ENCODE data around the gene C11orf24.
"Not testable (repeated sequence)": the region's sequence is repeated elsewhere in the genome, so short reads cannot be mapped to it uniquely, and the experiment has no call there.

The C11orf24 gene

DNA sequence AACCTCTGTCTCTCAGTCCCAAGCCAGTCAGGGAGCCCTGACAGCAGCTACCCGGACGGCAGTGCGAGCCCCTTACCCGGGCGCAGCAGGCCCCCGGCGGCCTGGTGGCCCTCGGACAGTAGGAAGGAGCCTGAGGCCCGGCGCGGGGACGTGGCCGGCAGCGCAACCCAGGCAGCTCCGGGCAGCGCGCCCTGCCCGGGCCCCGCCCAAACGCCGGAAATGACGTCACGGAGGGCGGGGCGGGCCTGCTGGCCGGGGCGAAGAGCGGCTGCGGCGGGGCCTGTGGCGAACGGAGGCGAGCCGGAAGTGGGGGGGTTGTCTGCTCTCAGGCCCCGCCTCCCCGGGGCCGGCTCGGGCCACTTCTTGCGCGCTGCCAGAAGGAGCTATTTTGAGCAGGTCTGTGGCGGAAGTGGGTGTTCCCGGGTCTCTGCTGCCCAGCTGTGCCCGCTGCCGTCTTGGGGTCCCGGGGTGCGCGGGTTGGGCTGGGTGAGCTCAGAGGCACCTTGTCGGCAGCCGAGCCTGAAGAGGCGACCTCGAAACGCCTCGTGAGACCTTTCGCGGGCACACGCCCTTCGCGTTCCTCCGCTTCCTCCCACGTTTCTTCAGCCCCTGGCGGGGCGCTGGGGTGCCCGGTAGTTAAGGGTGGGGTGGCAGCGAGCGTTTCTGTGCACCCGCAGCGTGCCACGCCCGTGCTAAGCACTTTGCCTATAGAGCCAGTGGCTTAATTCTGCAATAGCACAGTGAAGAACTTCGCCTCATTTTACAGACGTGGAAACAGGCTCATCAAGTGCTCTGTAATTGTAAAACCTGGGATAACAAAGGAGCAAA is at the start of gene C11orf24:
Gene C11orf24, minus strand, starts transcription at position 193 of the 828 bp plus-strand sequence. CDS start 8,206 bp downstream, outside the sequence.
- peak; percentile 76 for DNase-seq

DNA sequence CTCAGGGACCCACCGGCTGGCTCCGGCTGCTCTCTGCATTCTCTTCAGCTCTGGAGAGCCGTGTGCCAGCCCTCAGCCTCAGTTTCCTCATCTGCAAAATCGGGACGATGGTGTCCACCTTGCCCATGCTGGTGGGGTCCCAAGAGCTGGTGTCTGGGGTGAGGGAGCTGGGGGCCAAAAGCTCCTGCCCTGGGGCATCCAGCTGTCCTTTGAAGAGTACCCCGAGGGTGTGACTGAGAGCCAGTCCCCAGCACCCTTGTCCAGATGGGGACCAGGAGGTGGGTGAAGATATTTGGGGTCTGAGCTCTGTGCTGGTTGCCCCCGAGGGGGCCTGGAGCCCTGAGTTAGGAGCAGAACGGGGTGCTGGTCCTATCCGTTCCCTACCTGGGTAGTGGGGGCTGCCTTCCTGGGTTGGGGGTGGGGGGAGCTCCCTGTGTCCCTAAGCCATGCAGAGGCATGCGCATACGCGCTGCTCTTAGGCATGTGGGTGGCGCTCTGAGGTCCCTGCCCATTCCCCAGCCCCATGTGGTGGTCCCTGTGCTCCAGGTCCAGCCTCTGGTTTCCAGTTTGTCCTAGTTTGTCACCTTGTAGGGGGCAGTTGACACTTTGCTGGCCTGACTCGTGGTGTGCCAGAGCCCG is 45.5 kb upstream of the C11orf24 start:
- no peak for DNase-seq

DNA sequence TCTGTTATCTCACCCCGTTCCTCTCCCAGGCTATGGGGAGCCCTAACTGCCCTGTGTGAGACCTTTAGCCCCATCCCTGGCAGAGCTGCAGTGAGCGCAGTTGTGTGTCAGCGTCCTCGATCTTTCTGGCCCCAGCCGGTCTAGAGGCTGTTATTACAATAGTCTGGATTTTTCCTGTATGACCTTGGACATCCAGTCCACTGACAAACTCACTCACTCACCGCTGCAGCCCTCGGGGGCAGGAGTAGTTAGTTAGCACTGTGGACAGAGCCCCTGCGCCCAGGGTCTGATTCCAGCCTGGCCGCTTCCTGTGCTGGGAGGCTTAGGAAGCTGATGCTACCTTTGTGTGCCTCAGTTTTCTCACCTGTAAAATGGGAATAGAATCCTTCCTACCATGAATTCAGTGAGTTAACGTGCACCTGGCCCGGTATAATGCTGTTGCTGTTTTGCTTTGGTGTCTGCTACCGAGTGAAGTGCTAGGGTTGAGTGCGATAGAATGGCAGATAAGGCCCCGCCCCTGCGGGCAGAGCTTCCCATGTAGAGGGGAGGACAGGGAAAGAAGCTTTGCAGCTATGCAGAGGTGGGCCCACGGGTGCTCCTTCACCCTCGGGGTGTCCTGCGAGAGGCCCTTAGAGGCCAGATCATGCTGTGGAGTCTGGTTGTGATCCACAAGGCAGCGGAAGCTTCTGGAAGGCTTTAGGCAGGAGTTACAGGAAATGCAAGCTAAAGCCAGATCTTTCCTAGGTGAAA is 43.6 kb upstream of the C11orf24 start:
- DNase-seq, result no peak

DNA sequence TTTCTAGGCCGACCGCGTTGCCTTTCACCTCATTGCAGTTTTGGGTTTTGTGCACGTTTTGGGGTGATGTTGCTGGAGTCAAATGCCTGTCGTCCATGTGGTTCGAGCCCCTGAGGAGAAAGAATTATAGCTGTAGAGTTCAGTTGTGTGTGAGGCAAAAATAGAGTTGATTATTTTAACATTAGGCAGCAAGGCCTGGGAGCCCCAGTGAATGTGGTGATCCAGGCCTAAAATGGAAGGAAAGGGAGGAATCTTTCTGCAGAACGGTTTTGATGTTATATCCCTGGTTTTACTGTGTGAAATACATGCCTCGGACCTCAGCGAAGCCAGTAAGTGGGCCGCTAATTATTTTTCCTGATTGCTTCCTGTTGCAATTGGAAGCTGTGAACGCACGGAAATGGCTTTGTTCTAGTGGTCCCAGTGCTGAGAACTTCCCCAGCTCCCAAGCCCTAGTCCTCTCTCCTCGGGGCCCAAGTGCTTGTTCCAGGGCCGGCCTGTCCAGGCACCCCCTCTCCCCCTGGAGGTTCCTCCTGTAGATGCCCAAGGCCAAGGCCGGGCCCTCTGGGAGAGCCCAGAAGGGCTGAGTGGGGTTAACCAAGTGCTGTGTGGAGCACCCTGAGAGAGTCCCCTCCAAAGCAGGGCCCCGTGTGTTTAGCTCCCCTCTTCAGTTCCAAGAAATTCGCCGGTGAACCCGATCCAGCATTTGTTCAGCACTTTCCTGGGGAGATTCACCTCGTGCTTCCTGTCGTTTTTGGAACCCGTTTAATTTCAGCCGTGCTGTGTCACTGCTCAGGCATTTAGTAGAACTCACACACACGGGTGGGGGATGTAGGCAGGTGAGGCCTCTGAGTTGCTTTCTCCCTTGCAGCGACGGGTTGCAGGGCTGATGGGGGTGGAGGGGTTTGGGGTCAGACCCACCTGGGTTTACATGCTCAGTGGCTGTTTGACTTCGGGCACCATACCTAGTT is 42.7 kb upstream of the C11orf24 start:
- no peak for DNase-seq

DNA sequence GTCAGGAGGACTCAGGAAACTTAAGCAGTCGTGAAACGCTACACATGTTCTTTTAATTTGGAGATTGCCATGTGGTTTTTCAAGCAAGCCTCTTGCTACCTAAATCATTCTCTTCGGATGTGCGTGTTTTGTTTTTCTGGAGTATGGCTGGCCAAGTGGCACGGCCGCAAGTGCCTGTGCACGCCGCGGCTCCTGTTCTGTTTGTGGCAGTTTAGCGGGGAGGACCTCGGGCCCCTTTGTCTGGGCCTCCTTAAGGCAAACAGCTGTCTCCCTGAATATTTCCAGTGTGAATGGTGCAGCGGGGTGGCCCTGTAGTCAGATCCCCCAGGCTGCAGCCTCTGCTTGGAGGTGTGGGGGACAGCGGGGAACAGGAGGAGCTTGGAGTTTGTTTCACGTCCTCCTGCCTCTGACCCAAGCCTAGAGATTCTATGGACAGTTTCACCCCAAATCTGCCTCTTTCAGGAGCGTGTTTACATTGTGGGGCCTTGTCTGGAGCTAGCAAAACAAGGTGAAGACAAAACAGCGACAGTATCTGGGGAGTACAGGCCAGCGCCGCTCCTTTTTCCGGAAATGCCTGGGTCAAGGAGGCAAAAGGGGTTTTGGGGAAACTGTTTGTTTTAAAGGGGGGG is 41.9 kb upstream of the C11orf24 start:
- DNase-seq, result no peak

DNA sequence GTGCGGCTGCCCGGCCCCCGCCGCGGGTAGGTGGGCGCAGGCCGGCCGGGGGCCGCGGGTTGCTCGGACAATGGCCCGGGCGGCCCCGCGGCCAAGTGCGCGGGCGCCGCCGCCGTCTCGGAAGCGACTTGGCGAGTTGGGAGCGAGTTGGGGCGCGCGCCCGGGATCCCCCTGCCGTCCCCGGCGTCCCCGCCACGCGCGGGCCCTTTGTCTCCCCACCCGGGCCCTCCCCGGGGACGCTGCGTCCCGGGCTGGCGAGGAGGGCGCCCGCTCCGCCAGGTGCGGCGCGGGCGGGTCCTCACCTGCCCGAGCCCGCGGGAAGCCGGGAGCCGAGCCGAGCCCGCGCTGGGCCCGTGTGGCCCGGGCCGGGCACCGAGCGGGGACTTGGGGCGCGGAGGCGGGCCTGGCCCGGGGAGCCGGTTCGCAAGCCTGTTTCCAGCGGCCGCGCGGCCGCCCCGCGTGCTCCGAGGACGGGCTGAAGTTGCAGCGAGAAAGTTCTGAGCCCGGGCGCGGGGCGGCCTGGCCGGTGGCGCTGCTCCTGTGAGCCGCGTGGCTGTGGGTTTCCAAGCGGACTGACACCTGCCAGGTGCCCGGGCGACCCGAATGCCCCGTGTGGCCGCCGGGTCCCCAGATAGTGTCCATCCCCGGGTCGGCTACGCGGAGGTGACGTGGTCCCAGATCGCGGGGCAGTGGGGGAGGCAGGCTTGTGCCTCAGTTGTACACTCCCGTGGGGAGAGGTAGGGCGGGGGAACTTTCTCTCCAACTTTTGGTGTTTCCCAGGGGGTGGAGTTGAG is 41.2 kb upstream of the C11orf24 start:
- DNase-seq, result no peak

DNA sequence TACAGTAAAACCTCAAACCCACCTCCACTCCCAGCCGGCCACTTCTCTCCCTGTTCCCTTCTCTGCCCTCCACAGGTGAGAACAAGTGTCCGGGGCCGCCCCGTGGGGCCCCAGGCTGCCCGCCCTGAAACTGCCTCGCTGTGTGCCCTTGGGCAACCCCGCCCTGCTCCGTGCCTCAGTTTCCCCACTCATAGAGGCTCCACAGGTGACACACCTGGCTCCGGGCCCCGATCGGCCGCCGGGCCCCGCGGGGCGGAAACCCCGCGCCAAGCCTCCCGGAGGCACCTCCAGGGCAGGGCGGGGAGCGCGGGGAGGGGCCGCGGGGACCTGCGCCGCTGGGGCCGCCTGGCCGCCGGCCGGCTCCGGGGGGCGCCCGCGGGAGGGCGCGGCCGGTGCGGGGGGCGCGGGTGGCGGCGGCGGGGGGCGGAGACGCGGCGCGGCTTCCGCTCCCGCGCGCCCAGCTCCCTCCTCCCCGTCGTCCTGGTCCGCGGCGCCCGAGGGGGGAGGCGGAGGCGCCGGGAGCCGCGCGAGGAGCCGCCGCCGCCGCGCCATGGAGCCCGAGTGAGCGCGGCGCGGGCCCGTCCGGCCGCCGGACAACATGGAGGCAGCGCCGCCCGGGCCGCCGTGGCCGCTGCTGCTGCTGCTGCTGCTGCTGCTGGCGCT is 40.5 kb upstream of the C11orf24 start, which contains the start of gene LRP5:
Gene LRP5, plus strand, starts transcription at position 475 of the 663 bp plus-strand sequence. Its CDS starts 124 bp downstream, at position 599.
- DNase-seq, result no peak

DNA sequence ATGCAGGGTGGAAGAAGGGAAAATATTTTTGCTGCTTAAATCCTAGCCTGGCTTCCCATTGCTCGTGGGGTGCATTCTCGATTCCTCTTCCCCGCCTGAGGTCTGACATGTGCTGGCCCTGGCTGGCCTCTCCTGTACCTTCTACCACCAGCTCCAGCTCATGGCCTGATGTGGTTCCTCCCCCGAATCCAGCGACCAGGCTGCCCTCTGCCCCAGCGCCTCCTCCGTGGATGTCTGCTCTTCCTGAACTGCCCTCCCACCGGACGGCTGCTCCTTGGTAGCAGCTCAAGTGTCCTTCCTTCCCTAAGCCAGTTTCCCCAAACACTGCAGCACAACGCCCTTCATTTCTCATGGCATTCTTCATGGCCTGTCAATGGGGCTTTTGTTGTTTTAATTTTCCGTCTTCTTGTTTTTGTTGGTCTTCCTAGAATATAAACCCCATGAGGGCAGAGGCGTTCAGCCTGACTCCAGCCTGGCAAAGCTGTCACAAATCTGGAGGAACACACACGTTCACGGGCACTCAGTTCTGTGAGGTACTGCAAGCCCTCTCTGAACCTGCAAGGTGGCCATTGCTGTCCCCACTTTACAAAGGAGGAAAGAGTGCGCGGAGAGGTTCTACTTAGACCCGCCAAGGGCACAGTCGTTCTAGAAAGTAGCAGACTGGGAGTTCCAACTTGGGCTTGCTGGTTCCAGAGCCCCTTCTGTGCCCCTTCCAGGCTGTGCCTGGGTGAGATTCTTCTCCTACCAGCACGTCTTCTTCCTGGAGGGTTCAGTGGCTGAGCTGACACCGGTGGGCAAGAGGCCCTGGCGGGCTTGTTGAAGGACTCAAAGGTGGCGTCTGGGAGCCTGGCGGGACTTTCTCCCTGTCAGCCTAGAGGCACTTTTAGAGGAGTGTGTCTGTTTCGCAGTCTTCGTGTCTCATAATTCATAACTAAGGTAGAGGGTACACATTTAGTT is 39.7 kb upstream of the C11orf24 start:
- DNase-seq, result no peak

DNA sequence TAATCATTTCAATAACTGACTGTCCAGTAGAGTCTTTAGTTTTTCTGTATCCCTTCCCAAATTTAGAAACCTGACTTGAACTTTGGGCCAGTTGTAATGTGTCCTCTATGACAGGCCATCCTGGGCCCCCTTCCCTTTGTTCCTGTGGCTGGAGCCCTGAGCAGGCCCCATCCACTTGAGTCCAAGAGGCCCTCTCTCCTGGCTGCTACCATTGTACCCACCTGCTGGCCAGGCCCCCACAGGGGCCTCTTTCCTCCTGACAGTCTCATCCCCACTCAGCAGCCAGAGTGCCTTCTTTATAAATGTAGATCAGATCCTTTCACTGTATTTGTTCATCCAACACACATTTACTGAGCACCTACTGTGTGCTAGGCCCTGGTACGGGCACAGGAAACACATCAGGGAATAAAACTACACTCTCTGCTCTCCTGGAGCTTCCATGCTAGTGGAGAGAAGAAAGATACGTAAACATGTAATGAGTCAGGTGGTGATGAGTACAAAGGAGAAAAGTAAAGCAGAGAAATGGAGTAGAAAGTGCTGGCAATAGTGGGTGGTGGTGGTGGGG is 37.9 kb upstream of the C11orf24 start:
- no peak for DNase-seq

DNA sequence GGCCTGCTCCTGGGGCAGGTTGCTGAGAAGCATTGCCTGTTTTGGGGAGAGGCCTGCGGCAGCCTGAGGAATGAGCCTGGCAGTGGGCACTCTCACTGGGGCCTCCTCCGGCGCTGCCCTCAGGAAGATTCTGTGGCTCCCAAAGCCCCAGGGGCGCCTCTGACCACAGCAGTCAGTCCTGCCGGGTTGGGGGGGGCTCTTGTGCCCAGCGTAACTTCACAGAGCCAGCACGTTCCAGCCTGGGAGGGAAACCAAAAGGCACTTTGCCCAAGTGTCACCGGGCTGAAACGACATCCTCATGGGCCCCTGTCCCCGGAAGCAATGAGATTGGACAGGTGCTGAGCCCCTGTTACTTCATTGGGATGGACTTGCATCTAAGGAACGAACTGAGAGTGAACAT is 36.3 kb upstream of the C11orf24 start:
- DNase-seq, result no peak

DNA sequence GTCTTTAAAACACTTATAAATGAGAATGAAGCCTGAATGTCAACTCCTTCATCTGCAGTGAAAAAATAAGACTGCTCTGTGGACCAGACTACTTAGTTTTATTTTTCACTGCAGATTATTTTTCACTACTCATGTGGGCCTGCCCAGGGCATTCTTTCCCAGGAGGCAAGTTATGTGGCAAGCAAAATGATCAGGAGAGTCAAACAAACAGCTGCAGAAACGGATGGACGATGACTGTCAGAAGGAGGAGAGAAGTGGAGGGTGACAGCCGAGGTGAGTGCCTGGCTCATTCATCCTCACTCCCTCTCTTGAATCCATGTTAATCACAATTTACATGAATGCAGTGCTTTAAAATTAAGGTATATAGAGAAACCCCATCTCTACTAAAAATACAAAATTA is 34.9 kb upstream of the C11orf24 start:
- DNase-seq, result no peak

DNA sequence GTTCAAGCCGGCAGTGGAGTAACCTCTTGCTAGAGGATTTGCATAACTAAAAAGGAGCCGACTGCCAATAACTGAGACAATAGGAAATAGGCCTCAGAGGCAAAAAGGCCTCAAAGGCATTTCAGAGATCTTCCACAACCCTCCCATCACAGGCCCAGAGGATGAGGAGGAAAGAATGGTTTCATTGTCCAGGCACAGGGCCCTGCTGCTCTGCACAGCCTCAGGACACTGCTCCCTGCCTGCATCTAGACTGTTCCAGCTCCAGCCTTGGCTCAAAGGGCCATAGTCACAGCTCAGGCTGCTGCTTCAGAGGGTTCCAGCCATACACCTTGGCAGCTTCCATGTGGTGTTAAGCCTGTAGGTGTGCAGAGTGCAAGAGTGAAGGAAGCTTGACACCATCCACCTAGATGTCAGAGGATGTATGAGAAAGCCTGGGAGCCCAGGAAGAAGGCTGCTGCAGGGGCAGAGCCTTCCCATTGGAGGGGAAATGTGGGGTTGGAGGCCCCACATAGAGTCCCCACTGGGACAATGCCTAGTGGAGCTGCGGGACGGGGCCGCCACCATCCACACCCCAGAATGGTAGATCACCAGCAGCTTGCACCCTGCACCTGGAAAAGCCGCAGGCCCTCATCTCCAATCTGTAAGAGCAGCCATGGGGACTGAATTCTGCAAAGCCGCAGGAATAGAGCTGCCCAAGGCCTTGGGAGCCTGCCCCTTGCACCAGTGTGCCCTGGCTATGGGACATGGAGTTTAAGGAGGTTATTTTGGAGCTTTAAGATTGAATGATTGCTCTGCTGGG is 32.4 kb upstream of the C11orf24 start:
- DNase-seq, result no peak

DNA sequence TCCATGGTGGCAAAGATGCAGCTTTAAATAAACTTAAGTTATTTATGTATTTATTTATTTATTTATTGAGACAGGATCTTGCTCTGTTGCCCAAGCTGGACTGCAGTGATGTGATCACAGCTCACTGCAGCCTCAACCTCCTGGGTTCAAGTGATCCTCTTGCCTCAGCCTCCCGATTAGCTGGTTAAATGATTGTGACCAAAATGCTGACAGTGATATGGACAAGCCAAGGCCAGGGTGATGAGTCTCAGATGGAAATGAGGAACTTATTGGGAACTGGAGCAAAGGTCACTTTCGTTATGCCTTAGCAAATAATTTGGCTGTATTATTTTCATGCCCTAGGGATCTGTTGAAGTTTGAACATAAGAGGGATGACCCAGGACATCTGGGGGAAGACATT is 31.3 kb upstream of the C11orf24 start:
- no peak for DNase-seq

DNA sequence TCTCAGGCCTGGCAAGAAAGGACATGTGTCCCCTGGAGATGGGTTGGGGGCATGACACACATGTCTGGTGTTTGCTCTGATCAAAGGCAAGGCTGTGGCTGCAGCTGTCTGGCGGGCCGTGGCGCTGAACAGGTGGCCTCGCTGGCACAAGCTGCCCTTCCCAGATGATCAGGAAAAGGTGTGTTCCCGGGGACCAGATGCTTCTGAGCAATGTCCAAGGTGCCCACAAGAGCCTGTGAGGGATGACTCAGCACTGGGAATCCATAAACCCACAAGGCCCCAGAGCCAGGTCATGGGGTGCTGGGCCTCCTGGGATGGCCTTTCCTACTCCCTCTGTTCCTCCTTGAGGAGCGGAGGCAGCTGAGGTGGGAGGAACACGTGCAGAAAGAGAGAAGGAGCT is 30.9 kb upstream of the C11orf24 start:
- no peak for DNase-seq

DNA sequence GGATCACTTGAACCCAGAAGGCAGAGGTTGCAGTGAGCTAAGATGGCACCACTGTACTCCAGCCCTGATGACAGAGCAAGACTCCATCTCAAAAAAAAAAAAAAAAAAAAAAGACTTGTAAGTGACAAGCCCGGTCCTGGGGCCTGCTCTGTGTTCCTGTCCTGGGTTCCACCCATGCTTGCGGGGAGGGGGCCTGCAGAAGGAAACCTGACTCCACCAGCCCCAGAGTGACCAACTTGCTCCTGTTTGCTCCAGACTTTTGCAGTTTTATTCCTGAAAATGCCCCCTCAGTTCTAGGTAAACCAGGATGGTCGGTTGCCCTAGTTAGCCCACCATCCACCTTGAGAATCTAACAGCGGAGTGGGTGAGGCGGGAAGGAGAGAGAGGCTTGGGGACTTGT is 30.5 kb upstream of the C11orf24 start:
- no peak for DNase-seq

DNA sequence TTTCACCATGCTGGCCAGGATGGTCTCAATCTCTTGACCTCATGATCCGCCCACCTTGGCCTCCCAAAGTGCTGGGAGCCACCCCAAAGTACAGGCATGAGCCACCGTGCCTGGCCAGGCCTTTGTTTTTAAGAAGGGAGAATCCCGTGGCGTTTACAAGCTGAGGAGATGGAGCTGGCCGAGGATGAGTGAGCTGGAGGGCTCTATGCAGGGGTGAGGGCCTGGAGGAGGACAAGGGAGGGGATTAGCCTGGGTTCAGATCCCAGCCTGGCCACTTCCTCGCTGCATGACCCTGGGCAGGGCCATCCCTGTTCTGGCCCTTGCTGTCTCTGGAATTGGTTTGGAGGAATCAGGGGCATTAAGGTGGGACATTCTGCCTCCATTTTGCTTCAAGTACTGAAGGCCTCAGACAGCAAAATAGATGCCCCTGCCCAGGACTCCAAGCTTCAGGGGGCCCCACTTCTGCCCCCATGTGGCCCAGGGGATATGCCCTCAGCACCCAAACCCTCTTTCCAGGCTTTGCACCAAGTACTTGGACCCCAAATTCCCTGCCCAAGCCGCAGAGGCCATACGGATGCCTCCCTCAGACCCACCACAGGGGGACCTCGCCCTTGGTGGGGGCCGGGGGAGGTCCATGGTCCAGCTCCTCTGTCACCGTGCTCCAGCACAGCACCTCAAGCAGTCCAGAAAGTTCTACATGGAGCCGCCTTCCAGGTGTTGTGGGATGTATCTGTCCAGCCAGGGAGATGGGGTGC is 28.5 kb upstream of the C11orf24 start:
- no peak for DNase-seq

DNA sequence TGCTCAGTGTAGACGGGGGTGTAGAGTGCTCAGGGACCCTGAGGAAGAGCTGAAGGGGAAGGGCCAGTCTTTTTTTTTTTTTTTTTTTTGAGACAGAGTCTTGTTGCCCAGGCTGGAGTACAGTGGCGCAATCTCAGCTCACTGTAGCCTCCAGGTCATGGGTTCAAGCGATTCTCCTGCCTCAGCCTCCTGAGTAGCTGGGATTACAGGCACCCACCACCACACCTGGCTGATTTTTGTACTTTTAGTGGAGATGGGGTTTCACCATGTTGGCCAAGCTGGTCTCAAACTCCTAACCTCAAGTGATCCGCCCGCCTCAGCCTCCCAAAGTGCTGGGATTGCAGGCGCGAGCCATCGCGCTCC is 27.7 kb upstream of the C11orf24 start:
- DNase-seq, result not testable (repeated sequence)

Data from NCI-H2107 (cell line).